Fibroblast of lung (primary cell): ENCODE measurements around the gene MYLK.

Source experiments
- CTCF ChIP-seq, 2 donors: IDR thresholded peaks in 1 of 2; conservative IDR thresholded peaks in 1 of 2; 1 replicate in 1 of 2; 2 replicates in 1 of 2; pipeline ENCODE4 v1.5.1; 2011 to 2012; ENCODE audit warnings: low read length in 2 of 2, control low read depth in 1 of 2, inconsistent platforms in 1 of 2, low read depth in 1 of 2, mild to moderate bottlenecking in 1 of 2
- EZH2 ChIP-seq: IDR thresholded peaks from 2 replicates; pipeline ENCODE4 v1.5.1; 2012; ENCODE audit warnings: low read length, control low read depth, mild to moderate bottlenecking; ENCODE audit errors: missing control alignments

GRCh38 chr3:123817413-123817812 is 66.7 kb downstream of the MYLK start:
- TF ChIP-seq CTCF (conservative IDR thresholded peaks at IDR 0.05 in 1 of 2, IDR thresholded peaks at IDR 0.05 in 1 of 2; ENCODE audit: low read depth in 1 of 2, low read length in 2 of 2) (no peak), EZH2 (no peak)
